HG03196 (cell line): Measurements from ENCODE around the gene LITAFD.
"Not testable (repeated sequence)": the region's sequence is repeated elsewhere in the genome, so short reads cannot be mapped to it uniquely, and the experiment has no call there.

Experiments used
- ATAC-seq: cut with Tn5 transposase; IDR thresholded peaks from one replicate; pipeline ENCODE4 v1.9.1; 2021; ENCODE audit not compliant: unreplicated experiment

Gene LITAFD

GRCh38 chr16:8882041-8882617, at the start of gene LITAFD:
TSS of gene LITAFD (plus strand) at chr16:8882351. CDS start at chr16:8884356, 2,005 bp downstream.
- ATAC-seq: no peak

GRCh38 chr16:8832717-8833105, 49.4 kb upstream of the LITAFD start:
- no peak for ATAC-seq

GRCh38 chr16:8836797-8837196, 45.4 kb upstream of the LITAFD start:
- not testable (repeated sequence) for ATAC-seq

GRCh38 chr16:8837594-8837993, 44.6 kb upstream of the LITAFD start:
- not testable (repeated sequence) for ATAC-seq

- ATAC-seq: not testable (repeated sequence)
These were observed 40.1 kb upstream of the LITAFD start for GRCh38 chr16:8842016-8842415.

- ATAC-seq: not testable (repeated sequence)
These were observed 38.9 kb upstream of the LITAFD start for GRCh38 chr16:8843296-8843695.

GRCh38 chr16:8845699-8846298, 36.4 kb upstream of the LITAFD start:
- no peak for ATAC-seq

- no peak for ATAC-seq
These were observed 35.7 kb upstream of the LITAFD start for GRCh38 chr16:8846401-8846932.

GRCh38 chr16:8847145-8847544, 35.0 kb upstream of the LITAFD start:
- no peak for ATAC-seq

- ATAC-seq: no peak
These were observed 34.5 kb upstream of the LITAFD start for GRCh38 chr16:8847623-8848022.

- ATAC-seq: no peak
These were observed 33.8 kb upstream of the LITAFD start for GRCh38 chr16:8848231-8848938.

- ATAC-seq: no peak
These were observed 33.2 kb upstream of the LITAFD start for GRCh38 chr16:8848939-8849391.

GRCh38 chr16:8849411-8850011, 32.6 kb upstream of the LITAFD start:
- ATAC-seq: no peak

- no peak for ATAC-seq
These were observed 31.8 kb upstream of the LITAFD start for GRCh38 chr16:8850279-8850885.

GRCh38 chr16:8851761-8852403, 30.3 kb upstream of the LITAFD start:
- no peak for ATAC-seq

- no peak for ATAC-seq
These were observed 29.6 kb upstream of the LITAFD start for GRCh38 chr16:8852534-8852933.

- no peak for ATAC-seq
These were observed 29.0 kb upstream of the LITAFD start for GRCh38 chr16:8853150-8853549.

- ATAC-seq: no peak
These were observed 28.5 kb upstream of the LITAFD start for GRCh38 chr16:8853611-8854010.

- ATAC-seq: no peak
These were observed 27.7 kb upstream of the LITAFD start for GRCh38 chr16:8854298-8854948.
